WTC11 (cell line): ENCODE data around the gene NCKAP5. TPM values are rescaled to one million over a fixed set of nuclear protein-coding genes. Genes with fewer than 3 reads are reported as not detected.

Experiments
- ATAC-seq: fragments of 200-7000 bp; cut with Tn5 transposase; 2 replicates; pipeline ENCODE4 v1.10.0; 2021; ENCODE audit warnings: mild to moderate bottlenecking, moderate library complexity
- CTCF ChIA-PET: fragments of 300-600 bp; sonication (Branson Sonifier 250); formaldehyde crosslinking; loops from one replicate; lab custom pipeline; 2021; ENCODE audit warnings: antibody characterized with exemption; lab: Charles Lee
- POLR2A ChIA-PET: fragments of 350-600 bp; sonication (Branson Sonifier 250); formaldehyde crosslinking; loops from one replicate; lab custom pipeline; 2021; ENCODE audit warnings: antibody characterized with exemption; lab: Charles Lee
- DNase-seq: peaks from one replicate; pipeline ENCODE4 v3.0.0; 2021; ENCODE audit warnings: low spot score
- H3K27ac Mint-ChIP-seq: 2 replicates; pipeline ENCODE4 v1.8.0; 2021; ENCODE audit warnings: mixed read lengths
- H3K27me3 Mint-ChIP-seq: 2 replicates; pipeline ENCODE4 v1.8.0; 2021; ENCODE audit warnings: low read depth, mild to moderate bottlenecking, moderate library complexity, mixed read lengths
- H3K36me3 Mint-ChIP-seq: 2 replicates; pipeline ENCODE4 v1.8.0; 2021; ENCODE audit warnings: mixed read lengths
- H3K4me1 Mint-ChIP-seq: 2 replicates; pipeline ENCODE4 v1.8.0; 2022; ENCODE audit warnings: mixed read lengths
- H3K4me3 Mint-ChIP-seq: 2 replicates; pipeline ENCODE4 v1.8.0; 2021; ENCODE audit warnings: mild to moderate bottlenecking, moderate library complexity, mixed read lengths
- H3K9me3 Mint-ChIP-seq: 2 replicates; pipeline ENCODE4 v1.8.0; 2021; ENCODE audit warnings: mixed read lengths
- ATF1 ChIP-seq: sonication (generic); formaldehyde crosslinking; IDR thresholded peaks from 2 replicates; pipeline ENCODE4 v1.8.1; 2023; ENCODE audit warnings: mild to moderate bottlenecking, moderate library complexity, missing genetic modification reagents
- ETV6 ChIP-seq: sonication (generic); formaldehyde crosslinking; IDR thresholded peaks from 2 replicates; pipeline ENCODE4 v1.8.1; 2022; ENCODE audit warnings: mild to moderate bottlenecking, missing genetic modification reagents
- GABPB1 ChIP-seq: sonication (generic); formaldehyde crosslinking; IDR thresholded peaks from 2 replicates; pipeline ENCODE4 v1.8.1; 2023; ENCODE audit warnings: mild to moderate bottlenecking, missing genetic modification reagents
- HMGA2 ChIP-seq: fragments of 250-450 bp; sonication (Bioruptor Pico); IDR thresholded peaks from 2 replicates; pipeline ENCODE4 v1.4.0; 2021; ENCODE audit warnings: mild to moderate bottlenecking, moderate library complexity
- NFATC4 ChIP-seq: fragments of 250-450 bp; sonication (Bioruptor Pico); IDR thresholded peaks from 2 replicates; pipeline ENCODE4 v1.9.0; 2021; ENCODE audit warnings: mild to moderate bottlenecking
- NR2C2 ChIP-seq: sonication (generic); formaldehyde crosslinking; IDR thresholded peaks from 2 replicates; pipeline ENCODE4 v1.8.0; 2022; ENCODE audit warnings: mild to moderate bottlenecking, missing genetic modification reagents
- NR3C1 ChIP-seq: sonication (generic); formaldehyde crosslinking; conservative IDR thresholded peaks from 2 replicates; pipeline ENCODE4 v1.8.1; 2023; ENCODE audit warnings: low read depth, mild to moderate bottlenecking, missing genetic modification reagents
- OVOL2 ChIP-seq: fragments of 250-450 bp; sonication (Bioruptor Pico); IDR thresholded peaks from 2 replicates; pipeline ENCODE4 v1.9.0; 2021; ENCODE audit warnings: mild to moderate bottlenecking, borderline replicate concordance
- SMAD4 ChIP-seq: sonication (generic); formaldehyde crosslinking; IDR thresholded peaks from 2 replicates; pipeline ENCODE4 v1.8.0; 2022; ENCODE audit warnings: mild to moderate bottlenecking, missing genetic modification reagents
- SP1 ChIP-seq: sonication (generic); formaldehyde crosslinking; conservative IDR thresholded peaks from 2 replicates; pipeline ENCODE4 v1.8.1; 2022; ENCODE audit warnings: missing genetic modification reagents
- TEAD4 ChIP-seq: sonication (generic); formaldehyde crosslinking; IDR thresholded peaks from 2 replicates; pipeline ENCODE4 v1.8.0; 2022; ENCODE audit warnings: mild to moderate bottlenecking, missing genetic modification reagents
- TP53 ChIP-seq: sonication (generic); formaldehyde crosslinking; IDR thresholded peaks from 2 replicates; pipeline ENCODE4 v1.8.1; 2023; ENCODE audit warnings: mild to moderate bottlenecking, missing genetic modification reagents
- ZNF263 ChIP-seq: sonication (generic); formaldehyde crosslinking; IDR thresholded peaks from 2 replicates; pipeline ENCODE4 v1.8.1; 2022; ENCODE audit warnings: low read depth, mild to moderate bottlenecking, moderate library complexity, missing genetic modification reagents
- ZNF416 ChIP-seq: fragments of 250-450 bp; sonication (Bioruptor Pico); IDR thresholded peaks from 2 replicates; pipeline ENCODE4 v1.9.0; 2021; ENCODE audit warnings: mild to moderate bottlenecking, inconsistent platforms
- ZNF423 ChIP-seq: fragments of 250-450 bp; sonication (Bioruptor Pico); IDR thresholded peaks from 2 replicates; pipeline ENCODE4 v2.1.2; 2022; ENCODE audit warnings: mild to moderate bottlenecking, moderate library complexity
- total RNA-seq: library from RNA; stranded (reverse); gene quantifications from 3 replicates; pipeline ENCODE4 v1.2.3, GENCODE V29; 2021
- TF ChIP-seq, protein P1 (sequence below): sonication (generic); formaldehyde crosslinking; IDR thresholded peaks from 2 replicates; pipeline ENCODE4 v1.8.0; 2022; ENCODE audit warnings: mild to moderate bottlenecking, missing genetic modification reagents
- TF ChIP-seq, protein P2 (sequence below): sonication (generic); formaldehyde crosslinking; IDR thresholded peaks from 2 replicates; pipeline ENCODE4 v1.8.0; 2022; ENCODE audit warnings: mild to moderate bottlenecking, missing genetic modification reagents
- TF ChIP-seq, protein P3 (sequence below): sonication (generic); formaldehyde crosslinking; IDR thresholded peaks from 2 replicates; pipeline ENCODE4 v1.8.1; 2022; ENCODE audit warnings: low read depth, missing genetic modification reagents, borderline replicate concordance
- TF ChIP-seq, protein P4 (sequence below): fragments of 250-450 bp; sonication (Bioruptor Pico); IDR thresholded peaks from 2 replicates; pipeline ENCODE4 v1.9.0; 2021; ENCODE audit warnings: mild to moderate bottlenecking
- TF ChIP-seq, protein P5 (sequence below): sonication (generic); formaldehyde crosslinking; conservative IDR thresholded peaks from 2 replicates; pipeline ENCODE4 v1.8.1; 2023; ENCODE audit warnings: mild to moderate bottlenecking, low read depth, missing genetic modification reagents, moderate library complexity
- TF ChIP-seq, protein P6 (sequence below): fragments of 250-450 bp; sonication (Bioruptor Pico); IDR thresholded peaks from 2 replicates; pipeline ENCODE4 v1.8.0; 2021; ENCODE audit warnings: mild to moderate bottlenecking
- TF ChIP-seq, protein P7 (sequence below): sonication (generic); formaldehyde crosslinking; IDR thresholded peaks from 2 replicates; pipeline ENCODE4 v1.8.1; 2023; ENCODE audit warnings: mild to moderate bottlenecking, missing genetic modification reagents, moderate library complexity
- TF ChIP-seq, protein P8 (sequence below): fragments of 250-450 bp; sonication (Bioruptor Pico); IDR thresholded peaks from 2 replicates; pipeline ENCODE4 v2.1.2; 2022; ENCODE audit warnings: mild to moderate bottlenecking, moderate library complexity

Gene NCKAP5
- total RNA-seq, 1 experiment from 2014 or later: 0.55 TPM

DNA sequence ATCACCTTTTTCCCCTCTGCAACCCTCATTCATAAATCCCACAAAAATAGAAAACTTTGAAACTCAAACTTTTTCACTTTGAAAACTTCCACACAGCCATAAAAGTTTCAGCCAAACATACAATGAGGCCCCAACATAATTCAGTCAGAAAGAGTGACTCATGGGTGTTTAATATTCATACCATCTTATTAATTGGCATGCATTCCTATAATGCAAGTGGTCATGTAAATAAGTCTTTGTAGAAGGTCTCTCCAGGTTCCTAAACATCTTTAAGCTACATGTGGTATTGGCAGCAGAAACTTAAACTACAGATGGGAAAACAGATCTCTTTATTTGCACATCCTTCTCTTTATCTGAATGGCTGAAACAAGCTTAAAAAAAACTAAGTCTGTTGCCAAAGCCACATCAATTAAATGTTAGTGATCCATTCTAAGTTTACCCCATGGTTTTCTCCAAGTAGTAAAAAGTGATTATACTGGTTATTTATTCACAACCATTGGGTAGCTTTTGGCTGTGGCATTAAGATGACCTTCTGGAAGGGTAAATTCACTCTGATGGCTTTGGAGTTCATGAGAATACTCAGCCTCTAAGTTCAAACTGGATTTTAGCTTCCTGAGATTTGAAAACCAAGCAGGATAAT is 828.1 kb downstream of the NCKAP5 start (continued):
- TF ChIP-seq, protein P1, sequence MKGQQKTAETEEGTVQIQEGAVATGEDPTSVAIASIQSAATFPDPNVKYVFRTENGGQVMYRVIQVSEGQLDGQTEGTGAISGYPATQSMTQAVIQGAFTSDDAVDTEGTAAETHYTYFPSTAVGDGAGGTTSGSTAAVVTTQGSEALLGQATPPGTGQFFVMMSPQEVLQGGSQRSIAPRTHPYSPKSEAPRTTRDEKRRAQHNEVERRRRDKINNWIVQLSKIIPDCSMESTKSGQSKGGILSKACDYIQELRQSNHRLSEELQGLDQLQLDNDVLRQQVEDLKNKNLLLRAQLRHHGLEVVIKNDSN (CRISPR knock-in tag): no peak
- no peak for TF ChIP-seq ATF1 (CRISPR knock-in tag)
- TF ChIP-seq, protein P2, sequence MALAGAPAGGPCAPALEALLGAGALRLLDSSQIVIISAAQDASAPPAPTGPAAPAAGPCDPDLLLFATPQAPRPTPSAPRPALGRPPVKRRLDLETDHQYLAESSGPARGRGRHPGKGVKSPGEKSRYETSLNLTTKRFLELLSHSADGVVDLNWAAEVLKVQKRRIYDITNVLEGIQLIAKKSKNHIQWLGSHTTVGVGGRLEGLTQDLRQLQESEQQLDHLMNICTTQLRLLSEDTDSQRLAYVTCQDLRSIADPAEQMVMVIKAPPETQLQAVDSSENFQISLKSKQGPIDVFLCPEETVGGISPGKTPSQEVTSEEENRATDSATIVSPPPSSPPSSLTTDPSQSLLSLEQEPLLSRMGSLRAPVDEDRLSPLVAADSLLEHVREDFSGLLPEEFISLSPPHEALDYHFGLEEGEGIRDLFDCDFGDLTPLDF (CRISPR knock-in tag): no peak
- TF ChIP-seq ZNF416: no peak
- TF ChIP-seq GABPB1 (CRISPR knock-in tag): no peak

DNA sequence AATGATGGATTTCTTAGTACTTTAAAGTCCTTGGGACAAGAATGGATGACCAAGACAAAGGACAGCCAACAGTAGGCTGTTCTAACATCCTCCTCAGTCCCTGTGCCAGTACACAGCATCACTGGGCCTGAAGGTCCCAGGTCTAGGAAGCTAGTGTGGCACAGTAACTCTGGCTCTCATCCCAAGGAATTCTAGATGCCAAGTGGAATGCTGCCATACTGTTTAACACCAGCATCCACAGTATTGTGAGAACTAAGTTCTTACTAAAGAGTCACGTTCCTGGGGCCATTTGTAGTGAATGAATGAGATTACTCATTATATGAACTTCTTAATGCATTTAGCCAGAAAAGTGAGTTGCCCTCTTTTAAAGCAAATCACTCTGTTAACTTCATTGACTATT is 830.0 kb downstream of the NCKAP5 start:
- no peaks in the 10 kb centered on the region for H3K36me3 Mint-ChIP-seq
- no peaks in the 10 kb centered on the region for H3K9me3 Mint-ChIP-seq
- no peak for ATAC-seq
- H3K27ac Mint-ChIP-seq: no peak overlapping the region
- ChIA-PET CTCF (no interaction called here), POLR2A (no interaction called here)
- no peaks in the 10 kb centered on the region for H3K27me3 Mint-ChIP-seq
- DNase-seq: no peak
- H3K4me3 Mint-ChIP-seq: no peak overlapping the region
- peaks cover 10% of the 10 kb centered on the region for H3K4me1 Mint-ChIP-seq
- TF ChIP-seq HMGA2 (CRISPR knock-in tag) (no peak), TP53 (CRISPR knock-in tag) (no peak), ZNF263 (no peak), OVOL2 (CRISPR knock-in tag) (no peak), TEAD4 (CRISPR knock-in tag) (no peak)
- TF ChIP-seq, protein P3, sequence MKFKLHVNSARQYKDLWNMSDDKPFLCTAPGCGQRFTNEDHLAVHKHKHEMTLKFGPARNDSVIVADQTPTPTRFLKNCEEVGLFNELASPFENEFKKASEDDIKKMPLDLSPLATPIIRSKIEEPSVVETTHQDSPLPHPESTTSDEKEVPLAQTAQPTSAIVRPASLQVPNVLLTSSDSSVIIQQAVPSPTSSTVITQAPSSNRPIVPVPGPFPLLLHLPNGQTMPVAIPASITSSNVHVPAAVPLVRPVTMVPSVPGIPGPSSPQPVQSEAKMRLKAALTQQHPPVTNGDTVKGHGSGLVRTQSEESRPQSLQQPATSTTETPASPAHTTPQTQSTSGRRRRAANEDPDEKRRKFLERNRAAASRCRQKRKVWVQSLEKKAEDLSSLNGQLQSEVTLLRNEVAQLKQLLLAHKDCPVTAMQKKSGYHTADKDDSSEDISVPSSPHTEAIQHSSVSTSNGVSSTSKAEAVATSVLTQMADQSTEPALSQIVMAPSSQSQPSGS (CRISPR knock-in tag): no peak
- TF ChIP-seq, protein P4, sequence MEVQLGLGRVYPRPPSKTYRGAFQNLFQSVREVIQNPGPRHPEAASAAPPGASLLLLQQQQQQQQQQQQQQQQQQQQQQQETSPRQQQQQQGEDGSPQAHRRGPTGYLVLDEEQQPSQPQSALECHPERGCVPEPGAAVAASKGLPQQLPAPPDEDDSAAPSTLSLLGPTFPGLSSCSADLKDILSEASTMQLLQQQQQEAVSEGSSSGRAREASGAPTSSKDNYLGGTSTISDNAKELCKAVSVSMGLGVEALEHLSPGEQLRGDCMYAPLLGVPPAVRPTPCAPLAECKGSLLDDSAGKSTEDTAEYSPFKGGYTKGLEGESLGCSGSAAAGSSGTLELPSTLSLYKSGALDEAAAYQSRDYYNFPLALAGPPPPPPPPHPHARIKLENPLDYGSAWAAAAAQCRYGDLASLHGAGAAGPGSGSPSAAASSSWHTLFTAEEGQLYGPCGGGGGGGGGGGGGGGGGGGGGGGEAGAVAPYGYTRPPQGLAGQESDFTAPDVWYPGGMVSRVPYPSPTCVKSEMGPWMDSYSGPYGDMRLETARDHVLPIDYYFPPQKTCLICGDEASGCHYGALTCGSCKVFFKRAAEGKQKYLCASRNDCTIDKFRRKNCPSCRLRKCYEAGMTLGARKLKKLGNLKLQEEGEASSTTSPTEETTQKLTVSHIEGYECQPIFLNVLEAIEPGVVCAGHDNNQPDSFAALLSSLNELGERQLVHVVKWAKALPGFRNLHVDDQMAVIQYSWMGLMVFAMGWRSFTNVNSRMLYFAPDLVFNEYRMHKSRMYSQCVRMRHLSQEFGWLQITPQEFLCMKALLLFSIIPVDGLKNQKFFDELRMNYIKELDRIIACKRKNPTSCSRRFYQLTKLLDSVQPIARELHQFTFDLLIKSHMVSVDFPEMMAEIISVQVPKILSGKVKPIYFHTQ (CRISPR knock-in tag): no peak
- TF ChIP-seq, protein P5, sequence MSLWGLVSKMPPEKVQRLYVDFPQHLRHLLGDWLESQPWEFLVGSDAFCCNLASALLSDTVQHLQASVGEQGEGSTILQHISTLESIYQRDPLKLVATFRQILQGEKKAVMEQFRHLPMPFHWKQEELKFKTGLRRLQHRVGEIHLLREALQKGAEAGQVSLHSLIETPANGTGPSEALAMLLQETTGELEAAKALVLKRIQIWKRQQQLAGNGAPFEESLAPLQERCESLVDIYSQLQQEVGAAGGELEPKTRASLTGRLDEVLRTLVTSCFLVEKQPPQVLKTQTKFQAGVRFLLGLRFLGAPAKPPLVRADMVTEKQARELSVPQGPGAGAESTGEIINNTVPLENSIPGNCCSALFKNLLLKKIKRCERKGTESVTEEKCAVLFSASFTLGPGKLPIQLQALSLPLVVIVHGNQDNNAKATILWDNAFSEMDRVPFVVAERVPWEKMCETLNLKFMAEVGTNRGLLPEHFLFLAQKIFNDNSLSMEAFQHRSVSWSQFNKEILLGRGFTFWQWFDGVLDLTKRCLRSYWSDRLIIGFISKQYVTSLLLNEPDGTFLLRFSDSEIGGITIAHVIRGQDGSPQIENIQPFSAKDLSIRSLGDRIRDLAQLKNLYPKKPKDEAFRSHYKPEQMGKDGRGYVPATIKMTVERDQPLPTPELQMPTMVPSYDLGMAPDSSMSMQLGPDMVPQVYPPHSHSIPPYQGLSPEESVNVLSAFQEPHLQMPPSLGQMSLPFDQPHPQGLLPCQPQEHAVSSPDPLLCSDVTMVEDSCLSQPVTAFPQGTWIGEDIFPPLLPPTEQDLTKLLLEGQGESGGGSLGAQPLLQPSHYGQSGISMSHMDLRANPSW: no peak

DNA sequence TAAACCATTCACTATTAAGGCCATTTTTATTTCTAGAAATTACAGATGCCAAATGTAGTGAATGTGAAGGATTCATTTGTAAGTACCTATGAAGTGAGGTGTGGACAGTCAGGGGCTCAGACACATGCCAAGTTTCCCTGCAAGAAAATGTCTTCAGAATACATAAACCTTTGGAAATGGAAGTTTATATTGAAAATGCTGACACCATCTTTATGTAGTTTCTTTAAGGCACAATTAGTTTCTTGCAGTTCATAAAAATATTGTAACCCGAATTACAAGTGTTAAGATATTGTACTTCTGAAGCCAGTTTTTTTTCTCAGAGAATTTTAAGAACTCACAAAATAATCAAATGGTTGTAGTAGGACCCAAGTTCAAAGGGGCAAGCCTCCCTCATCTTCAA is 832.2 kb downstream of the NCKAP5 start:
- Mint-ChIP-seq H3K4me1 (no peaks in the 10 kb centered on the region; the same call in 1 of the 2 replicates), H3K9me3 (no peaks in the 10 kb centered on the region), H3K27me3 (no peaks in the 10 kb centered on the region), H3K27ac (no peak overlapping the region), H3K36me3 (no peaks in the 10 kb centered on the region), H3K4me3 (no peak overlapping the region)
- no peak for ATAC-seq
- DNase-seq: no peak
- CTCF ChIA-PET: no interaction called here
- POLR2A ChIA-PET: no interaction called here
- TF ChIP-seq, protein P6, sequence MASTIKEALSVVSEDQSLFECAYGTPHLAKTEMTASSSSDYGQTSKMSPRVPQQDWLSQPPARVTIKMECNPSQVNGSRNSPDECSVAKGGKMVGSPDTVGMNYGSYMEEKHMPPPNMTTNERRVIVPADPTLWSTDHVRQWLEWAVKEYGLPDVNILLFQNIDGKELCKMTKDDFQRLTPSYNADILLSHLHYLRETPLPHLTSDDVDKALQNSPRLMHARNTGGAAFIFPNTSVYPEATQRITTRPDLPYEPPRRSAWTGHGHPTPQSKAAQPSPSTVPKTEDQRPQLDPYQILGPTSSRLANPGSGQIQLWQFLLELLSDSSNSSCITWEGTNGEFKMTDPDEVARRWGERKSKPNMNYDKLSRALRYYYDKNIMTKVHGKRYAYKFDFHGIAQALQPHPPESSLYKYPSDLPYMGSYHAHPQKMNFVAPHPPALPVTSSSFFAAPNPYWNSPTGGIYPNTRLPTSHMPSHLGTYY: no peak
- TF ChIP-seq NR3C1 (CRISPR knock-in tag) (no peak), SP1 (no peak), SMAD4 (CRISPR knock-in tag) (no peak), ZNF423 (CRISPR knock-in tag) (no peak), ETV6 (no peak), NR2C2 (no peak), NFATC4 (no peak)
- TF ChIP-seq, protein P7, sequence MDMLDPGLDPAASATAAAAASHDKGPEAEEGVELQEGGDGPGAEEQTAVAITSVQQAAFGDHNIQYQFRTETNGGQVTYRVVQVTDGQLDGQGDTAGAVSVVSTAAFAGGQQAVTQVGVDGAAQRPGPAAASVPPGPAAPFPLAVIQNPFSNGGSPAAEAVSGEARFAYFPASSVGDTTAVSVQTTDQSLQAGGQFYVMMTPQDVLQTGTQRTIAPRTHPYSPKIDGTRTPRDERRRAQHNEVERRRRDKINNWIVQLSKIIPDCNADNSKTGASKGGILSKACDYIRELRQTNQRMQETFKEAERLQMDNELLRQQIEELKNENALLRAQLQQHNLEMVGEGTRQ (CRISPR knock-in tag): no peak
- TF ChIP-seq, protein P8, sequence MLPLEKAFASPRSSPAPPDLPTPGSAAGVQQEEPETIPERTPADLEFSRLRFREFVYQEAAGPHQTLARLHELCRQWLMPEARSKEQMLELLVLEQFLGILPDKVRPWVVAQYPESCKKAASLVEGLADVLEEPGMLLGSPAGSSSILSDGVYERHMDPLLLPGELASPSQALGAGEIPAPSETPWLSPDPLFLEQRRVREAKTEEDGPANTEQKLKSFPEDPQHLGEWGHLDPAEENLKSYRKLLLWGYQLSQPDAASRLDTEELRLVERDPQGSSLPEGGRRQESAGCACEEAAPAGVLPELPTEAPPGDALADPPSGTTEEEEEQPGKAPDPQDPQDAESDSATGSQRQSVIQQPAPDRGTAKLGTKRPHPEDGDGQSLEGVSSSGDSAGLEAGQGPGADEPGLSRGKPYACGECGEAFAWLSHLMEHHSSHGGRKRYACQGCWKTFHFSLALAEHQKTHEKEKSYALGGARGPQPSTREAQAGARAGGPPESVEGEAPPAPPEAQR (CRISPR knock-in tag): no peak
